NT2/D1 (cell line): Measurements from ENCODE around the gene DRAM2.

ENCODE experiments used
- DNase-seq: peaks from one replicate; pipeline ENCODE4 v3.0.0-alpha.2; 2011; ENCODE audit warnings: low read depth, low spot score
- H3K27me3 ChIP-seq: 2 replicates; pipeline ENCODE4 v1.6.0; 2011; ENCODE audit warnings: mild to moderate bottlenecking; ENCODE audit not compliant: insufficient read length, insufficient read depth
- H3K36me3 ChIP-seq: 2 replicates; pipeline ENCODE4 v1.6.1; 2011; ENCODE audit warnings: mild to moderate bottlenecking, low read length, mixed read lengths; ENCODE audit not compliant: insufficient read depth, insufficient read length
- H3K4me1 ChIP-seq: 2 replicates; pipeline ENCODE4 v1.5.1; 2011; ENCODE audit not compliant: insufficient read depth, insufficient read length
- H3K4me3 ChIP-seq: 2 replicates; pipeline ENCODE4 v1.5.1; 2011; ENCODE audit warnings: low read depth; ENCODE audit not compliant: insufficient read length
- H3K9ac ChIP-seq: 2 replicates; pipeline ENCODE4 v1.6.0; 2011; ENCODE audit warnings: low read depth; ENCODE audit not compliant: insufficient read length
- H3K9me3 ChIP-seq: 2 replicates; pipeline ENCODE4 v1.5.1; 2011; ENCODE audit warnings: mild to moderate bottlenecking, low read length; ENCODE audit not compliant: insufficient read depth
- SUZ12 ChIP-seq: IDR thresholded peaks from 2 replicates; pipeline ENCODE4 v1.6.1; 2011; ENCODE audit not compliant: insufficient read length, insufficient read depth; ENCODE audit errors: extremely low read depth
- YY1 ChIP-seq: IDR thresholded peaks from 2 replicates; pipeline ENCODE4 v1.6.1; 2011; ENCODE audit not compliant: insufficient read length, insufficient read depth
- ZNF274 ChIP-seq: IDR thresholded peaks from 2 replicates; pipeline ENCODE4 v1.6.1; 2011; ENCODE audit warnings: mild to moderate bottlenecking, low read depth, low read length

DRAM2 gene

GRCh38 chr1:111139956-111140679 is at the start of gene DRAM2, which contains the start of gene CEPT1:
Gene DRAM2, minus strand, starts transcription at chr1:111140093. Its CDS starts 8,539 bp downstream, at chr1:111131554.
Gene CEPT1, plus strand, starts transcription at chr1:111140223. Its CDS starts 7,492 bp downstream, at chr1:111147715.
- no peak for TF ChIP-seq SUZ12
- no peak for TF ChIP-seq YY1
- TF ChIP-seq ZNF274, result no peak
- peak within 1 kb of the TSS; percentile 96 for H3K4me3 ChIP-seq
- no peaks in the 10 kb centered on the region for H3K4me1 ChIP-seq
- no peaks in the 10 kb centered on the region for H3K27me3 ChIP-seq
- no peaks in the 10 kb centered on the region for H3K9me3 ChIP-seq
- peak within 1 kb of the TSS; percentile 98 for H3K9ac ChIP-seq
- DNase-seq, result peak; percentile 95
- peaks cover 24% of the 10 kb centered on the region for H3K36me3 ChIP-seq

- no peaks in the 10 kb centered on the region for H3K4me1 ChIP-seq
- no peaks in the 10 kb centered on the region for H3K27me3 ChIP-seq
- no peaks in the 10 kb centered on the region for H3K9me3 ChIP-seq
- no peak overlapping the region for H3K4me3 ChIP-seq
- H3K9ac ChIP-seq, result no peak overlapping the region
- no peak for DNase-seq
- TF ChIP-seq YY1 (no peak), ZNF274 (no peak), SUZ12 (no peak)
- peaks cover 50% of the 10 kb centered on the region for H3K36me3 ChIP-seq
These were observed 44.8 kb upstream of the DRAM2 start for GRCh38 chr1:111184663-111185062.

GRCh38 chr1:111183308-111184069 is 43.6 kb upstream of the DRAM2 start:
- Histone ChIP-seq H3K4me1 (no peaks in the 10 kb centered on the region), H3K27me3 (no peaks in the 10 kb centered on the region), H3K4me3 (no peak overlapping the region), H3K36me3 (peaks cover 50% of the 10 kb centered on the region), H3K9me3 (no peaks in the 10 kb centered on the region), H3K9ac (no peak overlapping the region)
- DNase-seq, result no peak
- TF ChIP-seq SUZ12 (no peak), ZNF274 (no peak), YY1 (no peak)

GRCh38 chr1:111182052-111182451 is 42.2 kb upstream of the DRAM2 start:
- peaks cover 40% of the 10 kb centered on the region for H3K36me3 ChIP-seq
- no peaks in the 10 kb centered on the region for H3K9me3 ChIP-seq
- no peak for DNase-seq
- TF ChIP-seq SUZ12, result no peak
- no peak for TF ChIP-seq ZNF274
- TF ChIP-seq YY1, result no peak
- no peak overlapping the region for H3K4me3 ChIP-seq
- no peak overlapping the region for H3K9ac ChIP-seq
- H3K27me3 ChIP-seq, result no peaks in the 10 kb centered on the region
- no peaks in the 10 kb centered on the region for H3K4me1 ChIP-seq

GRCh38 chr1:111179968-111180533 is 40.2 kb upstream of the DRAM2 start:
- Histone ChIP-seq H3K27me3 (no peaks in the 10 kb centered on the region), H3K9me3 (no peaks in the 10 kb centered on the region), H3K4me3 (no peak overlapping the region), H3K9ac (no peak overlapping the region), H3K4me1 (no peaks in the 10 kb centered on the region), H3K36me3 (peaks cover 33% of the 10 kb centered on the region)
- TF ChIP-seq ZNF274 (no peak), SUZ12 (no peak), YY1 (no peak)
- DNase-seq, result no peak

- DNase-seq, result no peak
These were observed 36.8 kb upstream of the DRAM2 start for GRCh38 chr1:111176678-111177077.

GRCh38 chr1:111175349-111175748 is 35.5 kb upstream of the DRAM2 start:
- TF ChIP-seq ZNF274 (no peak), SUZ12 (no peak), YY1 (no peak)
- Histone ChIP-seq H3K27me3 (no peaks in the 10 kb centered on the region), H3K4me1 (no peaks in the 10 kb centered on the region), H3K9ac (no peak overlapping the region), H3K4me3 (no peak overlapping the region), H3K9me3 (no peaks in the 10 kb centered on the region), H3K36me3 (peaks cover 33% of the 10 kb centered on the region)
- no peak for DNase-seq

More at GRCh38 chr1:111176678-111177077, 36.8 kb upstream of the DRAM2 start:
- no peak overlapping the region for H3K4me3 ChIP-seq
- H3K36me3 ChIP-seq, result peaks cover 33% of the 10 kb centered on the region
- no peaks in the 10 kb centered on the region for H3K4me1 ChIP-seq
- H3K27me3 ChIP-seq, result no peaks in the 10 kb centered on the region
- H3K9me3 ChIP-seq, result no peaks in the 10 kb centered on the region
- TF ChIP-seq YY1 (no peak), SUZ12 (no peak), ZNF274 (no peak)
- H3K9ac ChIP-seq, result no peak overlapping the region
